K562 (cell line): Measurements from ENCODE around the gene MAD1L1.

Experiments used
- CEBPB ChIP-seq: fragments of 450-650 bp; IDR thresholded peaks from 2 replicates; pipeline ENCODE4 v1.6.1; 2016; ENCODE audit warnings: missing genetic modification characterization, missing compliant biosample characterization
- EGR1 ChIP-seq: fragments of 450-650 bp; conservative IDR thresholded peaks from 2 replicates; pipeline ENCODE4 v1.6.1; 2017; ENCODE audit warnings: mild to moderate bottlenecking
- MAX ChIP-seq: sonication (generic); formaldehyde crosslinking; IDR thresholded peaks from 2 replicates; pipeline ENCODE4 v1.9.0; 2022; ENCODE audit warnings: mild to moderate bottlenecking, missing genetic modification reagents
- POLR2A ChIP-seq: fragments of 450-650 bp; conservative IDR thresholded peaks from 2 replicates; pipeline ENCODE4 v1.6.1; 2016
- RNF219 ChIP-seq: fragments of 250-450 bp; sonication (Bioruptor Pico); IDR thresholded peaks from 2 replicates; pipeline ENCODE4 v1.5.0; 2022; ENCODE audit warnings: mild to moderate bottlenecking
- SRF ChIP-seq, 2 experiments: fragments of 250-450, 450-650 bp in 1 of 2; sonication (Bioruptor Pico) in 1 of 2; sonication (generic) in 1 of 2; formaldehyde crosslinking; IDR thresholded peaks; 2 replicates each; pipeline versions ENCODE4 v1.5.0 to v1.5.1; 2020 to 2022; ENCODE audit warnings: mild to moderate bottlenecking in 1 of 2, missing genetic modification reagents in 1 of 2
- XRCC4 ChIP-seq: IDR thresholded peaks from one replicate; pipeline ENCODE4 v1.6.1; 2011; ENCODE audit not compliant: insufficient read depth, insufficient read length; ENCODE audit errors: extremely low read depth
- ZNF274 ChIP-seq: IDR thresholded peaks from 2 replicates; pipeline ENCODE4 v1.6.1; 2011; ENCODE audit warnings: low read depth, mild to moderate bottlenecking, low read length, moderate library complexity, borderline replicate concordance
- ZNF57 ChIP-seq: fragments of 450-650 bp; formaldehyde crosslinking; IDR thresholded peaks from 2 replicates; pipeline ENCODE4 v1.4.0; 2020; ENCODE audit warnings: mild to moderate bottlenecking, moderate library complexity

- TF ChIP-seq MAX (CRISPR knock-in tag) (no peak), XRCC4 (no peak), RNF219 (no peak), POLR2A (no peak), ZNF57 (no peak), ZNF274 (no peak), CEBPB (tag) (no peak), SRF (CRISPR knock-in tag; IDR thresholded peaks at IDR 0.05) (no peak), EGR1 (no peak)
These were observed 19.8 kb downstream of the MAD1L1 start for GRCh38 chr7:2212906-2213305.
